CD4-positive, alpha-beta T cell treated with Interferon alpha-2 for 1 hour (primary cell): ENCODE data around the gene C10orf90.

Experiments
- DNase-seq, 2 donors: peaks; one replicate each; pipeline ENCODE4 v3.0.0-alpha.2; 2020 to 2022

The C10orf90 gene

GRCh38 chr10:126459032-126459831 lies 211.3 kb downstream of the C10orf90 start:
- DNase-seq, result no peak

GRCh38 chr10:126458466-126458865 lies 212.0 kb downstream of the C10orf90 start:
- no peak for DNase-seq

- DNase-seq, result no peak
These were observed 213.9 kb downstream of the C10orf90 start for GRCh38 chr10:126456632-126457031.

GRCh38 chr10:126455766-126456405 lies 214.6 kb downstream of the C10orf90 start:
- no peak for DNase-seq

- no peak for DNase-seq
These were observed 215.3 kb downstream of the C10orf90 start for GRCh38 chr10:126455036-126455765.

GRCh38 chr10:126454045-126454751 lies 216.3 kb downstream of the C10orf90 start:
- DNase-seq, result no peak

- no peak for DNase-seq
These were observed 218.2 kb downstream of the C10orf90 start for GRCh38 chr10:126452245-126452644.

GRCh38 chr10:126448091-126448490 lies 222.4 kb downstream of the C10orf90 start:
- DNase-seq, result no peak

GRCh38 chr10:126439942-126440341 lies 230.6 kb downstream of the C10orf90 start:
- no peak for DNase-seq

- no peak for DNase-seq
These were observed 232.1 kb downstream of the C10orf90 start for GRCh38 chr10:126438407-126438783.

GRCh38 chr10:126437635-126438406 lies 232.7 kb downstream of the C10orf90 start:
- DNase-seq, result no peak

- DNase-seq, result no peak
These were observed 236.3 kb downstream of the C10orf90 start for GRCh38 chr10:126434235-126434634.

- DNase-seq, result no peak
These were observed 237.1 kb downstream of the C10orf90 start for GRCh38 chr10:126433351-126433750.

- DNase-seq, result no peak
These were observed 238.0 kb downstream of the C10orf90 start for GRCh38 chr10:126432507-126432906.

GRCh38 chr10:126431816-126432215 lies 238.7 kb downstream of the C10orf90 start:
- no peak for DNase-seq

GRCh38 chr10:126430512-126430911 lies 240.0 kb downstream of the C10orf90 start:
- no peak for DNase-seq

- no peak for DNase-seq
These were observed 241.2 kb downstream of the C10orf90 start for GRCh38 chr10:126429275-126429674.

- no peak for DNase-seq
These were observed 244.9 kb downstream of the C10orf90 start for GRCh38 chr10:126425489-126426065.

- DNase-seq, result no peak
These were observed 245.5 kb downstream of the C10orf90 start for GRCh38 chr10:126425032-126425431.

GRCh38 chr10:126423732-126424491 lies 246.6 kb downstream of the C10orf90 start:
- no peak for DNase-seq

GRCh38 chr10:126422567-126422966 lies 247.9 kb downstream of the C10orf90 start:
- DNase-seq, result no peak
